NCI-H526 treated with DMSO at 0.1 percent for 48 hours (cell line): ENCODE measurements around the gene IL16.

ENCODE experiments used
- DNase-seq: peaks from one replicate; lab custom pipeline; 2025; lab: John Stamatoyannopoulos, UW

The IL16 gene

GRCh38 chr15:81174792-81175327 lies 21.8 kb upstream of the IL16 start:
- DNase-seq = no peak

- no peak for DNase-seq
These were observed 21.2 kb upstream of the IL16 start for GRCh38 chr15:81175496-81175895.

GRCh38 chr15:81176291-81176893 lies 20.3 kb upstream of the IL16 start:
- no peak for DNase-seq

GRCh38 chr15:81178365-81178764 lies 18.3 kb upstream of the IL16 start:
- DNase-seq = no peak

GRCh38 chr15:81181220-81181619 lies 15.5 kb upstream of the IL16 start:
- DNase-seq = no peak

GRCh38 chr15:81182031-81182755 lies 14.5 kb upstream of the IL16 start:
- DNase-seq = no peak

GRCh38 chr15:81182756-81183438 lies 13.8 kb upstream of the IL16 start:
- no peak for DNase-seq

GRCh38 chr15:81183439-81183775 lies 13.3 kb upstream of the IL16 start:
- DNase-seq = no peak

GRCh38 chr15:81184188-81184587 lies 12.5 kb upstream of the IL16 start:
- no peak for DNase-seq

- DNase-seq = no peak
These were observed 10.9 kb upstream of the IL16 start for GRCh38 chr15:81185631-81186295.

GRCh38 chr15:81188354-81188753 lies 8.3 kb upstream of the IL16 start:
- DNase-seq = no peak

GRCh38 chr15:81189583-81190283 lies 6.9 kb upstream of the IL16 start:
- no peak for DNase-seq

- no peak for DNase-seq
These were observed 5.7 kb upstream of the IL16 start for GRCh38 chr15:81190922-81191507.

- no peak for DNase-seq
These were observed 5.0 kb upstream of the IL16 start for GRCh38 chr15:81191701-81192100.

GRCh38 chr15:81194723-81195122 lies 2.0 kb upstream of the IL16 start:
- no peak for DNase-seq

GRCh38 chr15:81195339-81195864 lies 1.3 kb upstream of the IL16 start:
- DNase-seq = peak; percentile 11

- DNase-seq = no peak
These were observed 564 bp downstream of the IL16 start for GRCh38 chr15:81197255-81197630.

GRCh38 chr15:81197688-81198281 lies 1.1 kb downstream of the IL16 start:
- no peak for DNase-seq

- DNase-seq = no peak
These were observed 2.5 kb downstream of the IL16 start for GRCh38 chr15:81199031-81199779.

GRCh38 chr15:81206018-81206417 lies 9.3 kb downstream of the IL16 start:
- DNase-seq = no peak
